HG03108 (cell line): ENCODE data around the gene F10.

Experiments used
- ATAC-seq: cut with Tn5 transposase; IDR thresholded peaks from one replicate; pipeline ENCODE4 v1.9.1; 2021; ENCODE audit warnings: moderate library complexity; ENCODE audit not compliant: unreplicated experiment

The F10 gene

DNA sequence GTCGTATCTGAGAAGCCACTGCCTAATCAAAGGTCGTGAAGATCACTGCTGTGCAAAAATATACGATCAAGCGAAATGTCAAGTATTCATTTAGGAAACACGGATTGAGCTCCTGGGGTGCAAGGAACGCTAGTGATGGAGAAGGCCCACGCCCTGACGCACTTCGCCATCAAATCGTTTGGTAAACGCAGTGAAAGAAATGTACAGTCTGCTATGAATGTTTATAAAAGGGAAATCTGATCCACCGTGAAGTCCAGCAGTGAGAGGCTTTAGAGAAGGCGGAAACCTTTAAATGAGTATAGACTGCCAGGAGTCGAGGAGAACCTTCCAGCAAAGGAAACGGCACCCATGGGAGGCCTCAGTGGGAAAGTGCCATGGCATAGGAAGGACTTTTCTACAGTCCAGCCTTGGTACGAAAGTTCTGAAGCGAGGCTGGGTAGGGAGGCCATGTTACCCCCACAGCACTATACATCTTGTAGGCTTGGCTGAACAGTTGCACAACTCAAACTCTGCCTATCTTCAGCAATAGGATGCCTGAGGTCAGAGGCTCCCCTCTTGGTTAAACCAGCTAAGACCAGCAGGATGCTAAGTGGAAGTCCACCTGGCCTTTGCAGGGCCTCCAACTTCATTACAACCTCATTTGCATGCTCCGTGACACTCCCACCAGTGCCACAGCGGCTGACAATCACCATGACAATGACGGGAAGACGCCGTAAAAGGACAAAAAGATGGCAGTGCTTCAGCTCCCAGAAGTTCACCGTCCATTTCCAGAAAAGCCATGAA is 65.5 kb downstream of the F10 start:
- ATAC-seq = no peak

DNA sequence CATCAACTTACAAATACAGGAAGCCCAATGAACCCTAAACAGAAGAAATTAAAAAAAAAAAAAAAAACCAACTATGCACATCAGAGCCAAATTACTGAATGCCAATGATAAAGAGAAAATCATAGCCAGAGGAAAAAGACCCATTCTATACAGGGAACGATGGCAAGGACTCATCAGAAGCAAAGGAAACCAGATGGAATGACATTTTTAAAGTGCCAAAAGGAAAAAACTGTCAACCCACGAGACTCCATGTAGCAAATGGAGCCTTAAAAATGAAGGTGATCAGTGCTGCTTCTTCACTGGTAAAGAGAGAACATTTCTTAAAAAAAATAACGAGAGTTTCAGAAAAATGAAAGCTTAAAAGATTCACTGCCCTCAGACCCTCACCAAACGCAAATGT is 67.6 kb downstream of the F10 start:
- no peak for ATAC-seq

GRCh38 chr13:113192279-113192678 is 69.7 kb downstream of the F10 start:
- no peak for ATAC-seq

DNA sequence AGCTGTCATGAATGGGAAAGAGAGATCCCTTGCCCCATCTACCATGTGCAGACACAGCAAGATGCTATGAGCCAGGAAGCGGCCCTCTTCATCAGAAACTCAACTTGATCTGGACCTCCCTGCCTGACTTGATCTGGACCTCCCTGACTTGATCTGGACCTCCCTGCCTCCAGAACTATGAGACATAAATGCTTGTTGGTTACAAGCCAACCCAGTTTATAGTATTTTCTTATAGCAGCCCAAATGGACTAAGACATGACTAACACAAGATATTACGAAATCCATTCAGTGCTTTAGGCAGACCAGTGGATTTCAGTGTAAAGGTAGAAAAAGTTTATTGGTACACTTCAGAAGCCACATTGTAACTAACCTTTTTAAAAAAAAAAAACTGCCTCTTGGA is 70.3 kb downstream of the F10 start:
- no peak for ATAC-seq

DNA sequence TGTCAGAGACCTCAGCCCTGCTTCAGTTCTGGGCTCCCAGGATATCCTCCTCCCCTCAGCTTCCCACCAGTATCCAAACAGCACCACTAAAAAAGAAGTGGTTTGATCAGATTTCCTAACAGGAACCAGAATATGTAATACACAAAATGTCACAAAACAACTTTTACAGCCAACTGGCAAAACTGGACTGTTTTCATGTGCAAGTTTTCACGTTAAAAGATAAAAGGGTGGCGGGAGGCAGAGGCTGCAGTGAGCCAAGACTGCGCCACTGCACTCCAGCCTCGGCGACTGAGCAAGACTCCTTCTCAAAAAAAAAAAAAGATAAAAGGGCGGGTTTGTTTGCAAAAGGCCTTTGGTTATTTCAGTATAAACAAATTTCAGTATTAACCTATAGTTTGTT is 72.8 kb downstream of the F10 start:
- ATAC-seq = no peak

DNA sequence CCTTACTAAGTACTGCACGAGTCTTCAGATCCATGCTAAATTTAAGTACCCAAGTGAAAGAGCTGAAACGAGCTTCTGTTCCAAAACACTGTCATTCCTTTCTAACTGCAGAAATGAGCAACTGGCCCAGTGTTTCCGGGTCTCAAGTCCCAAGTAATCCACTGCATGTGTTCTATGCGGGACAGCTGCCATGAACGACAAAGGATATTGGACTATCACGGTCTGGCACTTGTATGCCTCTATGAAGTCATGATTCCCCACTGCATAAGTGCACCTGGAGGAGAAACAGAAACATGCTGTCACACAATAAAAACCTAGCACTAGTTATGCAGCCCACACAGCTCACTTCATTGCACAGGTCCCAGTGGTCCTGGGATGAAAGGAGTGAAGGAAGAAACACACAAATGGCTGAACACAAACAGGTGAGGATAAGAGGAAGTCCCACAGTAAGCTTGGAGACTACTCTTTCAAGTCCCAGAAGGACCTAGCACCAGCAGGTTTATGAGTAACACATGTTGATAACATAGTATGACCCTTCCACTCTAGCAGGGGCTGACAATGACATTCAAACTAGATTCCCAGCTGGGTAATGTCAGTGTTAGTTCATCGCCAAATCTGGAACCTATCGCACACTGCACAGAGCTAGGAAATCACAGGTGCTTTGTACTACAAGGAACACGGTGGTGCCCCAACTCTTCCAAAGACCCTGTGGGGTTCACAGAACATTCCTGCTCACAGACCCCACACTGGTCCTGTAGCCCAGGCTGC is 74.6 kb downstream of the F10 start:
- ATAC-seq = no peak
